Stimulated activated CD8-positive, alpha-beta memory T cell treated with anti-CD3 and anti-CD28 coated beads, Interleukin-4, amount 100 ng/mL, for 4 hours (primary cell): ENCODE data around the gene GXYLT1.
A peak's percentile ranks its signal among the peaks of the same experiment; 100 is the strongest.
"Not testable (repeated sequence)": the region's sequence is repeated elsewhere in the genome, so short reads cannot be mapped to it uniquely, and the experiment has no call there.

Experiments used
- DNase-seq, 2 donors: peaks; one replicate each; pipeline ENCODE4 v3.0.0-alpha.2; 2020; ENCODE audit warnings: low read depth in 2 of 2, low spot score in 1 of 2

GXYLT1 gene, protein sequence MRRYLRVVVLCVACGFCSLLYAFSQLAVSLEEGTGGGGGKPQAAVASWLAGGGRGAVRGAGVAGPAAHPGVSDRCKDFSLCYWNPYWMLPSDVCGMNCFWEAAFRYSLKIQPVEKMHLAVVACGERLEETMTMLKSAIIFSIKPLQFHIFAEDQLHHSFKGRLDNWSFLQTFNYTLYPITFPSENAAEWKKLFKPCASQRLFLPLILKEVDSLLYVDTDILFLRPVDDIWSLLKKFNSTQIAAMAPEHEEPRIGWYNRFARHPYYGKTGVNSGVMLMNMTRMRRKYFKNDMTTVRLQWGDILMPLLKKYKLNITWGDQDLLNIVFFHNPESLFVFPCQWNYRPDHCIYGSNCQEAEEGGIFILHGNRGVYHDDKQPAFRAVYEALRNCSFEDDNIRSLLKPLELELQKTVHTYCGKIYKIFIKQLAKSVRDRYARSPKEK

GRCh38 chr12:42144408-42145196, at the start of gene GXYLT1:
Gene GXYLT1, minus strand, starts transcription at chr12:42144874. Its CDS starts 228 bp downstream, at chr12:42144646.
- DNase-seq, result peak; percentile 33 to 67

DNA sequence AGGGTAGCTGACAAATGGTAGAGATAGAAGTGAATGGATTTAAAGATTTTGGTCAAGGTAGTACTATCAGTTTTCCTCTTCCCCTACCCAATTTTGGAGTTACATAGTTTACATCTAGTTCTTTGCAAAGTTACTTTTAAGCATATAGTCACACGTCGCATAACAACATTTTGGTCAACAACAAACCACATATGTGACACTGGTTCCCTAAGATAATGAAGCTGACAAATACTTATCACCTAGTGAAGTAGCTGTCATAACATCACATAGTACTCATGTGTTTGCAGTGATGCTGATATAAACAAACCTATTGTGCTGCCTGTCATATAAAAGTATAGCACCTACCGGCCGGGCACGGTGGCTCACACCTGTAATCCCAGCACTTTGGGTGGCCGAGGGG, 48.0 kb upstream of the GXYLT1 start:
- no peak for DNase-seq

DNA sequence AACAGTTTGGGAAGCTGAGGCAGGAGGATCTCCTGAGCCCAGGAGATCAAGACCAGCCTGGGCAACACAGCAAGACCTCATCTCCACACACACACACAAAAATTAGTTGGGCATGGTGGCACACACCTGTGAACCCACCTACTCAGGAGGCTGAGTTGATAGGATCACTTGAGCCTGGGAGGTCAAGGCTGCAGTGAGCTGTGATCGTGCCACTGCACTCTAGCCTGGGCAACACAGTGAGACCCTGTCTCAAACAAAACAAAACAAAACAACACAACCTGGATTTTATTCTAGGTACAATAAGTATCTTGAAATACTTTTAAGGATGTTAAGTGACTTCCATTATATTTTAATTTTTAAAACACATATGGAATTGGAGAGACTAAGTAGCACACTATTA, 47.6 kb upstream of the GXYLT1 start:
- DNase-seq, result no peak

- no peak for DNase-seq
Measured at GRCh38 chr12:42190376-42190775, 45.7 kb upstream of the GXYLT1 start.

DNA sequence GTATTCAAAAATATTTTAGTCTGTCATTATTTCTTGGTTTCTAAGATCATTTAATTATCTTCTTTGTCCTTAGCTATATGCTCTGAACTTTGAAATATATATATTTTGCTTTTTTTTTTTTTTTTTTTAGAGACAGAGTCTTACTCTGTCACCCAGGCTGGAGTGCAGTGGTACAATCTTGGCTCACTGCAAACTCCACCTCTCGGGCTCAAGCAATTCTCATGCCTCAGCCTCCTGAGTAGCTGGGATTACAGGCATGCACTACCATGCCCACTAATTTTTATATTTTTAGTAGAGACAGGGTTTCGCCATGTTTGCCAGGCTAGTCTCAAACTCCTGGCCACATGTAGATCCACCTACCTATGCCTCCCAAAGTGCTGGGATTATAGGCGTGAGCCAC, 43.6 kb upstream of the GXYLT1 start:
- DNase-seq, result not testable (repeated sequence)

- DNase-seq, result no peak
Measured at GRCh38 chr12:42187799-42188198, 43.1 kb upstream of the GXYLT1 start.

DNA sequence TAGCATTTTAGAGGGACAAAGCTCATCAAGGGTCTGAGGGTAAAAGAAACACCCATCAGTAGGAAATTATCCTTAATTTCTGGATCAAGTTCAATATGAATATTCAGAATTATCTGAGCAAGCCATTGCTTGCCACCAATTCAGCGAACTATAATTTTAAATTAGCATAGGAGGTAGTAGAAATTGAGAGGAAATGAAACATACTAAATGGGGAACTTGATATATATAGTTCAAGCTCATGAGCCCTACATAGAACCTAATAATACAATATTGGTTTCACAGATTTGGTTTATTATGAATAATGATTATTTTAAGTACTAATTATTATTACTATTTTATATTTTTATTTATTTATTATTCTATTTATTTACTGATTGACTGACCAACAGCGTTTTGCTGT, 42.1 kb upstream of the GXYLT1 start:
- no peak for DNase-seq

DNA sequence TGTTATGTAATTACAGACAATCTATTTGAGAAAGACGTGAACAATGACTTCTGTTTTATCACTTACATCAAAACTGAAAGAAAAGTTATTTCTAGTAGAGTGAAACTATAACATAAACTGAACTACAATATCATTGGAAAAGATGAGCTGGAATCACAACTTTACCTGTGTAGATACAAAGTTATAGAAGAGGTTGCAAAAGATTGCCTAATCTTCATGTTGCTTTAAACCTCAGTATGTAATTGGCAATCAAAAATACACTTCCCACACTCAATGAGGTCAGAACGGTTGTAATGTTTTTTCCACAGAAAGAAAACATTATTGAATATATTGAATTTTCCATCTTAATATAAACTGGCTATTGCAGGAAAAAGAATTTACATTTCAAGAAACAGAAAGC, 37.7 kb upstream of the GXYLT1 start:
- no peak for DNase-seq

- no peak for DNase-seq
Measured at GRCh38 chr12:42180990-42181596, 36.4 kb upstream of the GXYLT1 start.

- no peak for DNase-seq
Measured at GRCh38 chr12:42178101-42178500, 33.4 kb upstream of the GXYLT1 start.

GRCh38 chr12:42174978-42175377, 30.3 kb upstream of the GXYLT1 start:
- DNase-seq, result no peak

DNA sequence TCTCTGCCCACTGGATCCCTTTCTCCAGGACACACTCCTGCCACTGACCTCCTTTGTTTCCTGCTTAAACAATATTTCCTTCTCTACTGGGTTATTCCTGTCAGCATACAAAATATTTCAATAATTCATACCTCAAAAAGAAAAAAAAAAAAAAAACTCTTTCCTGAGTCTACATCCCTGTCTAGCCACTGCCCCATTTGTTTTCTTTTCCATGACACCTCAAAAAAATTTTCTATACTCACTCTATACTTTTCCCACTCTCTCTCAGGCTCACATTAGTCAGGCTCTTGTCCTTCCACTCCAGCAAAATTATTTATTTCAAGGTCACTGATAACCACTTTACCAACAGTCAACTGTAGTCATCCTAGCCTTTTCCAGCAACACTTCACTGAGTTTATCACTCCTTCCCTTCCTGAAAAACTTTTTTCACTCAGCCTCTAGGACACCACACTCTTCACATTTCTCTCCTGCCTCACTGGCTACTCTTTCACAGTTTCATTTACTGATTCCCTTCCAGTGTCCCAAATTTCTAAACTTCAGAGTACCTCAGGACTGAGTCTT, 29.4 kb upstream of the GXYLT1 start:
- DNase-seq, result no peak

- no peak for DNase-seq
Measured at GRCh38 chr12:42172441-42173210, 28.0 kb upstream of the GXYLT1 start.

DNA sequence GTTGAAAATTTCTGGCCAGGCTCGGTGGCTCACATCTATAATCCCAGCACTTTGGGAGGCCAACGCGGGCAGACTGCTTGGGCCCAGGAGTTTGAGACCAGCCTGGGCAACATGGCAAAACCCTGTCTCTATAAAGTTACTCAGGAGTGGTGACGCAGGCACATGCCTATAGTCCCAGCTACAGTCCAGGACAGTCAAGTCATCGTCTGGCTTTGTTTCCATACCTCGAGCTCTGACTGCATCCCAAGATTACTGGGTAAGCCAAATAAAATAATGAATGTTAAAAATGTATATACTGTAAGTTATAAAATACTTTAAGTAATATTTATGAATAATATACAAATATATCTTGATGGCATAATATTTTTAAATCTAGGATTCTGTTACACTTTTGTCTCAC, 23.0 kb upstream of the GXYLT1 start:
- DNase-seq, result no peak

GRCh38 chr12:42166501-42166900, 21.8 kb upstream of the GXYLT1 start:
- DNase-seq, result no peak

DNA sequence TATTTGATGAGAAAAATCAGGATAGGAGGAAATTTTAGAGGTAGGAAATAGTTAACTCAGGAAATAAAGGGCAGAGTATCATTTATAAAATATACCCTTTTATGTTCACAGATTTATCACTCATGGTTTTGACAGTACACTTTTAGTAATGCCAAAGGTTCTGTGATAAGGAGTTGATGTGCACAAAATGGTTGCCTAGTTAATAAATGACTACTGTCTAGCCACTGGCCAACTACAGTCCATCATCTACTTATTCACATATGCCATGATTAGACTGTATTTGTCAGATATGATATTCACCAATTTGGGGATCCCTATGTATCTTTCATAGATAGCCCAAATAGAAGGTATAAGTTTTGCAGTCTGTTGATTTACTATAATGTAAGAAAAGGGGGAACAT, 19.2 kb upstream of the GXYLT1 start:
- no peak for DNase-seq

DNA sequence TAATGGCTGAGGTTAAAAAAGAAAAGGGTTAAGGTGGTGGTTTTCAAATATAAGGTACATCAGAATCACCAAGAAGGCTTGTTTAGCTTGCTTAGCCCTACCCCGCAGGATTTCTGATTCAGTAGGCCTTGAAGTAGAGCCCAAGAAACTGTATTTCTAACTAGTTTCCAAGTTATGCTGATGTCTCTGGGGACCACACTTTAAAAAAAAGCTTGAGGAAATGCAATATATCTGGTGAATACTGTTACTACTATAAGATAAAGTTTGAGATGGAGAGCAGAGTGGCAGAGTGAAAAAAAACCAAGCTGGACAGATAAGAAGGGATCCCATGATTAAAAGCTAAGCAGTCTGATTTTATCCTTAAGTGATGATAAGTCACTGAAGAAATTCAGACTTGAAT, 18.3 kb upstream of the GXYLT1 start:
- DNase-seq, result no peak

DNA sequence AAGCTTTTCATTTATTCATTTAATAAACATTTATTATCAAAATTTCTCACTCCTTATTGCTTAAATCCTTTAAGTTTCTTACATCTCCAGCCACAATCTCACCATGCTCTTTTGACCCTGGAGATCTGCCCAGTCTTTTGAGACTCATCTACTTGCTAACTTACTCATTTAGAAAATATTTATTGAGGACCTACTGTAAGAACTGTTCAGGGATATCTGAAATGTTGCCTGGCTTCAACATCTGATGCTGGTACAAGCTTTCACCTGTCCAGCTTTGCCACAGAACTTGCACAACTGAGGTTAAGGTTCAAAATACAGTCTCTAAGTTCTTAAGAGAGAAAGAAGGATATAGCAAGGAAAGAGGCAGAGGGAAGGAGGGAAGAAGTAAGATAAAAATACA, 17.5 kb upstream of the GXYLT1 start:
- no peak for DNase-seq

DNA sequence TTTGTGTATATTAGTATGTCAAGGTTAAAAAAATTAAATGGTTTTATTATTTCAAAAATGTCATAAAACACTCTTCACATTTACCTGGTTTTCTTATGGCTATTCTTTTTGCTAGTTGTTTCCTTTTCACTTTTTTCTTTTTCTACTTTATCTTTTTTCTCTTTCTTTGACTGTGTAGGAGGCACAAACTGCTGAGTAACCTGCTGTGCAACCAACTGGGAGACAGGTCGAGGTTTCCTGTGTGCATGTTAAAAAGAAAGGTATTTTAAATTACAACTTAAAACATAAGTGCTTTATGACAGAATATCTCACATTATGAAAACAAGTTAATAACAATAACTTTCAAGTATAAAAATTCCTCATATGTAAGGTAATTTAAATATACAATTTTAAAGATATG, 16.9 kb upstream of the GXYLT1 start:
- DNase-seq, result no peak

DNA sequence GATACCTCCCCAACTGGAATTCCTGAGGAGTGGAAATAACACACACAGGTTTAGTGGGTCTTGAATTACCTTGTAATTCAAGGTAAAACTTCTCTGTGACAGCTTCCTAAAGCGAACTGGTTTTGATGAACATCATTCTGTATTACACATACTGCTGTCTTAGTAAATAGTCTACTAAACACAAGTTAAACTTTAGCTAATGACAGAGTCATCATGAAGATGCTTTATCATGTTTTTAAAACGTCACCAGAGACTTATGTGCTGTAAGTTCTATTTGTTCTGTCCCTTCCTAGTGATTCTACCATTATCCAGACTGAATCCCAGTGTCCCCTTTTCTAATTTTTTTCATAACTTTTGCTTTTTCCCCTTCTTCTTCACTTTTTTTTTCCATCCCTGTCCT, 11.6 kb upstream of the GXYLT1 start:
- no peak for DNase-seq
